HEK293 (cell line): Measurements from ENCODE around the gene UQCR11.

Experiments used
- CTCF ChIA-PET: fragments of 350-600 bp; formaldehyde crosslinking; extraction: SDS; loops from one replicate; lab custom pipeline; 2021; ENCODE audit warnings: antibody characterized with exemption; lab: Yijun Ruan, JAX
- POLR2A ChIA-PET: fragments of 300-600 bp; formaldehyde crosslinking; extraction: SDS; loops from one replicate; lab custom pipeline; 2020; ENCODE audit warnings: antibody characterized with exemption, inconsistent platforms; lab: Yijun Ruan, JAX
- H3K27ac ChIP-seq: fragments of 200-500 bp; sonication (Bioruptor generic); 2 replicates; pipeline ENCODE4 v1.5.1; 2014; ENCODE audit warnings: low read depth, low read length, control low read depth, inconsistent platforms; ENCODE audit errors: extremely low read depth
- H3K36me3 ChIP-seq, 2 experiments: fragments of 200-500 bp in 1 of 2; sonication (Bioruptor generic) in 1 of 2; 1 replicate in 1 of 2; 2 replicates in 1 of 2; pipeline ENCODE4 v1.5.1; 2014 to 2017; ENCODE audit warnings: inconsistent platforms in 2 of 2, low read length in 2 of 2; ENCODE audit not compliant: control insufficient read depth in 2 of 2, insufficient read depth in 1 of 2
- H3K4me1 ChIP-seq: fragments of 200-500 bp; sonication (Bioruptor generic); 2 replicates; pipeline ENCODE4 v1.5.1; 2014; ENCODE audit warnings: mild to moderate bottlenecking, low read length, inconsistent platforms; ENCODE audit not compliant: control insufficient read depth, insufficient read depth
- H3K4me3 ChIP-seq: 2 replicates; pipeline ENCODE4 v1.5.1; 2011; ENCODE audit warnings: low read depth, mild to moderate bottlenecking, control low read depth, low read length, moderate library complexity
- H3K9me3 ChIP-seq: fragments of 200-500 bp; sonication (Bioruptor generic); 2 replicates; pipeline ENCODE4 v1.5.1; 2014; ENCODE audit warnings: low read depth, low read length, inconsistent platforms; ENCODE audit not compliant: control insufficient read depth, insufficient read depth
- GLI4 ChIP-seq: fragments of 450-650 bp; formaldehyde crosslinking; IDR thresholded peaks from 2 replicates; pipeline ENCODE4 v1.5.1; 2016; ENCODE audit warnings: missing biosample characterization, missing genetic modification characterization
- GLIS1 ChIP-seq: fragments of 450-650 bp; formaldehyde crosslinking; IDR thresholded peaks from 2 replicates; pipeline ENCODE4 v1.5.1; 2016; ENCODE audit warnings: missing biosample characterization, missing genetic modification characterization
- KLF10 ChIP-seq: fragments of 450-650 bp; IDR thresholded peaks from 2 replicates; pipeline ENCODE4 v1.5.1; 2018; ENCODE audit warnings: missing biosample characterization, mild to moderate bottlenecking, missing genetic modification characterization
- SETDB1 ChIP-seq: IDR thresholded peaks from one replicate; pipeline ENCODE4 v1.6.1; 2017; ENCODE audit warnings: mild to moderate bottlenecking, low read length, moderate library complexity, mixed read lengths; ENCODE audit not compliant: insufficient read length
- TRIM28 ChIP-seq: IDR thresholded peaks from 2 replicates; pipeline ENCODE4 v1.6.1; 2011; ENCODE audit warnings: low read length, control low read depth, borderline replicate concordance
- ZBTB17 ChIP-seq: fragments of 450-650 bp; formaldehyde crosslinking; IDR thresholded peaks from 2 replicates; pipeline ENCODE4 v1.5.1; 2016; ENCODE audit warnings: missing biosample characterization, missing genetic modification characterization
- ZBTB48 ChIP-seq: fragments of 450-650 bp; formaldehyde crosslinking; IDR thresholded peaks from 2 replicates; pipeline ENCODE4 v1.5.1; 2016; ENCODE audit warnings: missing biosample characterization, missing genetic modification characterization
- ZNF140 ChIP-seq: fragments of 450-650 bp; formaldehyde crosslinking; IDR thresholded peaks from 2 replicates; pipeline ENCODE4 v1.5.1; 2016; ENCODE audit warnings: missing biosample characterization, missing genetic modification characterization
- ZNF175 ChIP-seq: fragments of 450-650 bp; formaldehyde crosslinking; IDR thresholded peaks from 2 replicates; pipeline ENCODE4 v1.5.1; 2016; ENCODE audit warnings: missing biosample characterization, missing genetic modification characterization
- ZNF266 ChIP-seq: fragments of 450-650 bp; formaldehyde crosslinking; IDR thresholded peaks from 2 replicates; pipeline ENCODE4 v1.5.1; 2016; ENCODE audit warnings: missing biosample characterization, missing genetic modification characterization, low read depth
- ZNF37A ChIP-seq: fragments of 450-650 bp; IDR thresholded peaks from 2 replicates; pipeline ENCODE4 v1.5.1; 2018; ENCODE audit warnings: missing biosample characterization, missing genetic modification characterization
- ZNF560 ChIP-seq: fragments of 450-650 bp; formaldehyde crosslinking; IDR thresholded peaks from 2 replicates; pipeline ENCODE4 v1.5.1; 2017; ENCODE audit warnings: missing biosample characterization, missing genetic modification characterization, borderline replicate concordance
- ZNF704 ChIP-seq: fragments of 450-650 bp; formaldehyde crosslinking; IDR thresholded peaks from 2 replicates; pipeline ENCODE4 v1.5.1; 2016; ENCODE audit warnings: missing biosample characterization, missing genetic modification characterization
- ZSCAN4 ChIP-seq: fragments of 450-650 bp; formaldehyde crosslinking; IDR thresholded peaks from 2 replicates; pipeline ENCODE4 v1.5.1; 2017; ENCODE audit warnings: missing biosample characterization, missing genetic modification characterization
- ZSCAN5A ChIP-seq: fragments of 450-650 bp; formaldehyde crosslinking; IDR thresholded peaks from 2 replicates; pipeline ENCODE4 v1.5.1; 2016; ENCODE audit warnings: missing biosample characterization, missing genetic modification characterization

The UQCR11 gene

GRCh38 chr19:1554968-1555367 is 50.3 kb downstream of the UQCR11 start:
- Histone ChIP-seq H3K9me3 (no peaks in the 10 kb centered on the region), H3K4me3 (no peak overlapping the region), H3K4me1 (no peaks in the 10 kb centered on the region), H3K27ac (no peak overlapping the region), H3K36me3 (peaks cover 0 to 9% of the 10 kb centered on the region in 2 experiments; a peak in 1 of 3 replicates)
- no peak for TF ChIP-seq ZSCAN4 (tag by site-specific recombination)
- no peak for TF ChIP-seq ZSCAN5A (tag by site-specific recombination)
- no peak for TF ChIP-seq ZNF37A
- TF ChIP-seq ZBTB17 (tag by site-specific recombination), result no peak
- TF ChIP-seq KLF10 (tag by site-specific recombination), result no peak
- TF ChIP-seq TRIM28, result no peak
- no peak for TF ChIP-seq ZBTB48 (tag by site-specific recombination)
- TF ChIP-seq ZNF560 (tag by site-specific recombination), result no peak
- no peak for TF ChIP-seq GLI4 (tag by site-specific recombination)
- ChIA-PET POLR2A (no interaction called here), CTCF (no interaction called here)

GRCh38 chr19:1553415-1553814 is 51.8 kb downstream of the UQCR11 start:
- TF ChIP-seq ZNF266 (tag by site-specific recombination) (no peak), ZNF175 (tag by site-specific recombination) (no peak), ZNF140 (tag by site-specific recombination) (no peak), ZNF704 (tag by site-specific recombination) (no peak), ZSCAN5A (tag by site-specific recombination) (no peak)
- no peaks in the 10 kb centered on the region for H3K9me3 ChIP-seq
- H3K4me1 ChIP-seq, result no peaks in the 10 kb centered on the region
- ChIA-PET POLR2A (no interaction called here), CTCF (interaction anchor here (0.7 to 0.9 kb wide), 2 partner anchors 22 to 273 kb away, joined by 4 read pairs; no protein-coding TSS in a partner anchor)
- no peak overlapping the region for H3K27ac ChIP-seq
- no peak overlapping the region for H3K4me3 ChIP-seq
- peaks cover 0 to 9% of the 10 kb centered on the region in 2 experiments; a peak in 1 of 3 replicates for H3K36me3 ChIP-seq

GRCh38 chr19:1551068-1552040 is 53.9 kb downstream of the UQCR11 start:
- Histone ChIP-seq H3K36me3 (peaks cover 0 to 6% of the 10 kb centered on the region in 2 experiments; a peak in 1 of 3 replicates), H3K9me3 (no peaks in the 10 kb centered on the region), H3K4me1 (no peaks in the 10 kb centered on the region), H3K4me3 (no peak overlapping the region), H3K27ac (no peak overlapping the region)
- ChIA-PET POLR2A (no interaction called here), CTCF (interaction anchor here (0.6 to 1.3 kb wide), 3 partner anchors 121 to 525 kb away, joined by 3 to 5 read pairs (median 3); no protein-coding TSS in a partner anchor)
- TF ChIP-seq GLIS1 (tag by site-specific recombination), result 0 out of 2 replicates have a peak, but pooled peaks have one; percentile 9
- TF ChIP-seq SETDB1, result no peak
